DND-41 (cell line): ENCODE data around the gene B4GALNT1.

Experiments
- ATAC-seq: fragments of 200-7000 bp; cut with Tn5 transposase; 3 replicates; pipeline ENCODE4 v1.9.1; 2021; ENCODE audit warnings: low read depth; ENCODE audit not compliant: insufficient read depth
- DNase-seq: peaks from one replicate; pipeline ENCODE4 v3.0.0-alpha.2; 2020
- H2AFZ ChIP-seq: 2 replicates; pipeline ENCODE4 v1.6.0; 2012; ENCODE audit warnings: low read depth, low read length
- H3K27ac ChIP-seq: 2 replicates; pipeline ENCODE4 v1.5.1; 2012; ENCODE audit warnings: low read length, inconsistent platforms
- H3K27me3 ChIP-seq: fragments of 200-600 bp; sonication (generic); 2 replicates; pipeline ENCODE4 v1.6.0; 2012; ENCODE audit warnings: low read length, mild to moderate bottlenecking, inconsistent platforms; ENCODE audit not compliant: insufficient read depth, poor library complexity
- H3K36me3 ChIP-seq: 2 replicates; pipeline ENCODE4 v1.5.1; 2012; ENCODE audit warnings: low read length, inconsistent platforms; ENCODE audit not compliant: insufficient read depth
- H3K4me1 ChIP-seq: 2 replicates; pipeline ENCODE4 v1.5.1; 2012; ENCODE audit warnings: mild to moderate bottlenecking, low read length; ENCODE audit not compliant: insufficient read depth
- H3K4me2 ChIP-seq: 2 replicates; pipeline ENCODE4 v1.6.0; 2012; ENCODE audit warnings: mild to moderate bottlenecking, moderate library complexity, low read length, inconsistent platforms; ENCODE audit not compliant: insufficient read depth
- H3K4me3 ChIP-seq, 2 experiments: fragments of 200-600 bp in 1 of 2; shearing (Covaris generic) in 1 of 2; 2 replicates each; pipeline ENCODE4 v1.5.1; 2012 to 2016; ENCODE audit warnings: inconsistent platforms in 2 of 2, low read length in 2 of 2, mild to moderate bottlenecking in 2 of 2, low read depth in 1 of 2, moderate library complexity in 1 of 2
- H3K79me2 ChIP-seq: 2 replicates; pipeline ENCODE4 v1.6.0; 2012; ENCODE audit warnings: low read length, inconsistent platforms; ENCODE audit not compliant: insufficient read depth
- H3K9ac ChIP-seq: 2 replicates; pipeline ENCODE4 v1.6.0; 2012; ENCODE audit warnings: low read depth, mild to moderate bottlenecking, inconsistent platforms, low read length, moderate library complexity
- H3K9me3 ChIP-seq: 2 replicates; pipeline ENCODE4 v1.5.1; 2012; ENCODE audit warnings: low read length, moderate library complexity, mild to moderate bottlenecking, inconsistent platforms; ENCODE audit not compliant: insufficient read depth, severe bottlenecking
- H4K20me1 ChIP-seq: 2 replicates; pipeline ENCODE4 v1.6.0; 2012; ENCODE audit warnings: low read length; ENCODE audit not compliant: insufficient read depth
- CTCF ChIP-seq: IDR thresholded peaks from 2 replicates; pipeline ENCODE4 v1.5.1; 2012; ENCODE audit warnings: borderline replicate concordance, low read length, moderate library complexity, mild to moderate bottlenecking; ENCODE audit not compliant: poor library complexity, severe bottlenecking; ENCODE audit errors: extremely low read depth
- EZH2 ChIP-seq: IDR thresholded peaks from 3 replicates; pipeline ENCODE4 v1.6.1; 2012; ENCODE audit warnings: borderline replicate concordance, low read depth, mild to moderate bottlenecking, moderate library complexity, low read length, inconsistent platforms; ENCODE audit not compliant: severe bottlenecking

The B4GALNT1 gene

GRCh38 chr12:57600395-57600794, 32.6 kb downstream of the B4GALNT1 start:
- TF ChIP-seq CTCF (no peak), EZH2 (no peak)
- Histone ChIP-seq H3K36me3 (peaks cover 63% of the 10 kb centered on the region; the same call in 1 of the 2 replicates), H3K4me1 (peaks cover 17% of the 10 kb centered on the region), H3K9me3 (no peaks in the 10 kb centered on the region), H3K79me2 (no peaks in the 10 kb centered on the region), H3K4me3 (no peak overlapping the region), H4K20me1 (no peaks in the 10 kb centered on the region), H3K27me3 (no peaks in the 10 kb centered on the region), H3K27ac (no peak overlapping the region), H2AFZ (no peak overlapping the region), H3K4me2 (no peak overlapping the region), H3K9ac (no peak overlapping the region)
- ATAC-seq (no peak), DNase-seq (no peak)

GRCh38 chr12:57593187-57593586, 39.8 kb downstream of the B4GALNT1 start:
- Histone ChIP-seq H2AFZ (no peak overlapping the region), H3K9ac (no peak overlapping the region), H3K27me3 (no peaks in the 10 kb centered on the region), H3K4me2 (peak overlapping the region; percentile 92; the same call in 1 of the 2 replicates), H3K9me3 (no peaks in the 10 kb centered on the region), H3K4me1 (peaks cover 35% of the 10 kb centered on the region), H3K79me2 (peaks cover 26% of the 10 kb centered on the region), H3K4me3 (no peak overlapping the region), H4K20me1 (no peaks in the 10 kb centered on the region; the same call in 1 of the 2 replicates), H3K36me3 (peaks cover 36% of the 10 kb centered on the region; the same call in 1 of the 2 replicates), H3K27ac (no peak overlapping the region)
- TF ChIP-seq CTCF (no peak), EZH2 (no peak)
- no peak for DNase-seq
- ATAC-seq: no peak

GRCh38 chr12:57592551-57593165, 40.3 kb downstream of the B4GALNT1 start:
- no peak overlapping the region for H3K27ac ChIP-seq
- no peaks in the 10 kb centered on the region for H3K9me3 ChIP-seq
- H3K36me3 ChIP-seq: peaks cover 33% of the 10 kb centered on the region; the same call in 1 of the 2 replicates
- H3K4me1 ChIP-seq: peaks cover 35% of the 10 kb centered on the region
- H3K9ac ChIP-seq: peak overlapping the region; percentile 7; the same call in 1 of the 2 replicates
- no peak overlapping the region for H2AFZ ChIP-seq
- H3K27me3 ChIP-seq: no peaks in the 10 kb centered on the region
- no peaks in the 10 kb centered on the region; the same call in 1 of the 2 replicates for H4K20me1 ChIP-seq
- peak overlapping the region in 1 of 2 experiments; percentile 90; a peak in 1 of 4 replicates for H3K4me3 ChIP-seq
- H3K4me2 ChIP-seq: peak overlapping the region; percentile 92
- ATAC-seq: no peak
- peaks cover 26% of the 10 kb centered on the region for H3K79me2 ChIP-seq
- no peak for TF ChIP-seq CTCF
- DNase-seq: no peak
